Measurements from ENCODE around the gene FBXL19. TPM values are rescaled to one million over a fixed set of nuclear protein-coding genes. Genes with fewer than 3 reads are reported as not detected.
"Not testable (repeated sequence)": the region's sequence is repeated elsewhere in the genome, so short reads cannot be mapped to it uniquely, and the experiment has no call there.

FBXL19 gene
- total RNA-seq, 2 donors from 2014 or later, result 12.6 to 13.2 TPM

DNA sequence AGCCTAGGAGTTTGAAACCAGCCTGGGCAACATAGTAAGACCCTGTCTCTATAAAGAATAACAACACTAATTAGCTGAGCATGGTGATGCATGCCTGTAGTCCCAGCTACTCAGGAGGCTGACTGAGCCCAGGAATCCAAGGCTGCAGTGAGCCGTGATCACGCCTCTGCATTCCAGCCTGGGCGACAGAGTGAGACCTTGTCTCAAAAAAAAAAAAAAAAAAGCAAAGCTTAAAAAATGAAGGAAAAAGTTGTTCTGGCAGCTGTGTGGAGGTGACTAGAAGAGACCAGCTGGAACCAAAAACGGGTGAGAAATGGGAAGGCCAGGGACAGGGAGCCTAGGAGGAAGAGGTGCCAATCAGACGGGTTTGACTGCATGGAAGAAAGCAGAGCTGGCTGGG is 33.7 kb upstream of the FBXL19 start:
- DNase-seq (no peak), ATAC-seq (no peak)
- no peaks in the 10 kb centered on the region for H3K9me3 ChIP-seq (ENCODE audit: control insufficient read depth, low read length, poor library complexity, severe bottlenecking)
- peaks cover 9% of the 10 kb centered on the region for H3K36me3 Mint-ChIP-seq (ENCODE audit: low read depth)
- H3K27me3 Mint-ChIP-seq, result no peaks in the 10 kb centered on the region
- H3K27ac Mint-ChIP-seq, result peak overlapping the region; percentile 19
- peaks cover 23% of the 10 kb centered on the region for H3K4me1 Mint-ChIP-seq
- H3K4me3 Mint-ChIP-seq, result no peak overlapping the region

DNA sequence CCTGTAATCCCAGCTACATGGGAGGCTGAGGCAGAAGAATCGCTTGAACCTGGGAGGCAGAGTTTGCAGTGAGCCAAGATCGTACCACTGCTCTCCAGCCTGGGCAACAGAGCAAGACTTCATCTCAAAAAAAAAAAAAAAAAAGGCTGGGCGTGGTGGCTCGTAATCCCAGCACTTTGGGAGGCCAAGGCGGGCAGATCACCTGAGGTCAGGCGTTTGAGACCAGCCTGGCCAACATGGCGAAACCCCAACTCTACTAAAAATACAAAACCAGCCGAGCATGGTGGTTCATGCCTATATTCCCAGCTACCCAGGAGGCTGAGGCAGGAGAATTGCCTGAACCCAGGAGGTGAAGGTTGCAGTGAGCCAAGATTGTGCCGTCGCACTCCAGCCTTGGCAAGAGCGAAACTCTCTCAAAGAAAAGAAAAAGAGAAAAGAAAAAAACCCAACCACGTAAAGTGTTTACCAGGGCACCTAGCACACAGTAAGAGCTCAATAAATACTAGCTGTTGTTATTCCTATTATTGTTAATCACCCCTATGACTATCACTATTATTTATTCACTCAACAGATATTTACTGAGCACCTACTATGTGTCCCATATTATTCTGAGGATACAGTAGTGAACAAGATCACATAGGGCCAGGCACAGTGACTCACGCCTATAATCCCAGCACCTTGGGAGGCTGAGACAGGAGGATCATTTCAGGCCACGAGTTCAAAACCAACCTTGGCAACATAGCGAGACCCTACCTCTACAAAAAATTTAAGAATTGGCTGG is 32.1 kb upstream of the FBXL19 start:
- Mint-ChIP-seq H3K4me1 (peaks cover 23% of the 10 kb centered on the region), H3K27ac (peak overlapping the region; percentile 19), H3K4me3 (peak overlapping the region; percentile 45)
- not testable (repeated sequence) for H3K27me3 Mint-ChIP-seq; DNase-seq; ATAC-seq; H3K36me3 Mint-ChIP-seq (ENCODE audit: low read depth); H3K9me3 ChIP-seq (ENCODE audit: control insufficient read depth, low read length, poor library complexity, severe bottlenecking)

DNA sequence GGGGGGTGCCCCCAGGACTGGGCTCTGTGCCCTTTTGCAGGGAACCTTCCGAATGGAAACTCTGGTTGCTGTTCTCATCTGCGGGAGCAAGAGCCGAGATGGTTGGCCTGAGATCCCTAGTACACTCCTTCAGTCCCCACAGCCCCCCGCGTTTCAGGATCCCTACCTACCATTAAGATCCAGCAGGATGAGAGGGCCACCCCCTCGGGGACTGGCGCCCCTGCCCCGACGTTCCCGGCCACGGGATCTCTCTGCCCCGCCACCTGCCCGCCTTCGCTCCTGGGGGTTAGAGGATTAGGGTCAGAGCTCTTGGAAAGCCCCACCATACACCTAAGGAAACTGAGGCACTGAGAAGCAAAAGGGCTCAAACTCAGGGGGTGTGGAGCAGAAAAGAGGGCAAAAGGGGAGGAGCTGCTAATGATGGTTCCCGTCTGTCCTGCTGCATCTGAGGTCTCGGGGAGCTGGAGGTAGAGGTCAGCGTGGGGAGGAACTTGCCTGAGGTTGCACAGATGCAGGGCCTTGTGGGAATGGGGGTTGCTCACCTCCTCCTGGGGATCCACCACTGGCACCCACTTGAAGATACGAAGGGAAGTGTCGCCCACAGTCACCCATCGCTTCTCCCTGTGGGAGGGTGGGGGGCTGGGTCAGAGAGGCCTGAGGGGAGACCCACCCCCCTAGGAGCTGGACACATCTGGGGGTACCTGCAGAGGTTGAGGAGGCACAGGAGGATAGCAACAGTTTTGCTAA is 30.5 kb upstream of the FBXL19 start:
- peaks cover 27% of the 10 kb centered on the region for H3K4me1 Mint-ChIP-seq
- peaks cover 5% of the 10 kb centered on the region for H3K36me3 Mint-ChIP-seq (ENCODE audit: low read depth)
- H3K9me3 ChIP-seq (ENCODE audit: control insufficient read depth, low read length, poor library complexity, severe bottlenecking), result no peaks in the 10 kb centered on the region
- H3K27ac Mint-ChIP-seq, result peak overlapping the region; percentile 62
- H3K27me3 Mint-ChIP-seq, result no peaks in the 10 kb centered on the region
- no peak for ATAC-seq
- H3K4me3 Mint-ChIP-seq, result peak overlapping the region; percentile 96
- no peak for DNase-seq

DNA sequence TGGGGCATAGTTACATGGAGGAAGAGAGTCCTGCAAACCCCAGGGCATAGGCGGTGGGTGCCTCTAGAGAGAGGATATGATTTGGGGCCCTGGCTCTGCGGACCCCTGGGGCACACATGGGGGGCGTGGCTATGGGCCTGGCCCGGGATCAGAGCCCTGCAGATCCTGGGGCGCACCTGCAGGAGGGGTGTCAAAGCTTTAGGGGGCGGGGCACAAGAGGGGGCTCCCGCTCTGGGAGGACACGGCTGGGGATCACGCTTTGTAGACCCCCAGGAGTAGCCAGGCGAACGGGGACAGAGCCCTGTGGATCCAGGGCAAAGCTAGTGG is 30.0 kb upstream of the FBXL19 start:
- Mint-ChIP-seq H3K27me3 (no peaks in the 10 kb centered on the region), H3K36me3 (ENCODE audit: low read depth) (peaks cover 5% of the 10 kb centered on the region)
- ATAC-seq, result peak; percentile 10

GRCh38 chr16:30893744-30894539 is 29.4 kb upstream of the FBXL19 start, which contains the start of gene BCL7C:
Gene BCL7C, minus strand, starts transcription at chr16:30894077. Its CDS starts 133 bp downstream, at chr16:30893944.
- no peaks in the 10 kb centered on the region for H3K27me3 Mint-ChIP-seq
- H3K4me1 Mint-ChIP-seq, result peaks cover 22% of the 10 kb centered on the region
- peak; percentile 82 for ATAC-seq

More for the DNA sequence above, 30.0 kb upstream of the FBXL19 start:
- DNase-seq, result peak in 2 of 3 donors; percentile 24 to 31
- Mint-ChIP-seq H3K4me3 (peak overlapping the region; percentile 96), H3K27ac (peak overlapping the region; percentile 62), H3K4me1 (peaks cover 27% of the 10 kb centered on the region)
- no peaks in the 10 kb centered on the region for H3K9me3 ChIP-seq (ENCODE audit: control insufficient read depth, low read length, poor library complexity, severe bottlenecking)

GRCh38 chr16:30894540-30895368 is 28.6 kb upstream of the FBXL19 start:
- DNase-seq, result no peak

More at GRCh38 chr16:30893744-30894539, 29.4 kb upstream of the FBXL19 start, which contains the start of gene BCL7C:
- DNase-seq, result peak; percentile 53 to 82 (median 77)
- H3K9me3 ChIP-seq (ENCODE audit: control insufficient read depth, low read length, poor library complexity, severe bottlenecking), result no peaks in the 10 kb centered on the region
- H3K4me3 Mint-ChIP-seq, result peak within 1 kb of the TSS; percentile 96
- peak within 1 kb of the TSS; percentile 62 for H3K27ac Mint-ChIP-seq
- peaks cover 3% of the 10 kb centered on the region for H3K36me3 Mint-ChIP-seq (ENCODE audit: low read depth)

DNA sequence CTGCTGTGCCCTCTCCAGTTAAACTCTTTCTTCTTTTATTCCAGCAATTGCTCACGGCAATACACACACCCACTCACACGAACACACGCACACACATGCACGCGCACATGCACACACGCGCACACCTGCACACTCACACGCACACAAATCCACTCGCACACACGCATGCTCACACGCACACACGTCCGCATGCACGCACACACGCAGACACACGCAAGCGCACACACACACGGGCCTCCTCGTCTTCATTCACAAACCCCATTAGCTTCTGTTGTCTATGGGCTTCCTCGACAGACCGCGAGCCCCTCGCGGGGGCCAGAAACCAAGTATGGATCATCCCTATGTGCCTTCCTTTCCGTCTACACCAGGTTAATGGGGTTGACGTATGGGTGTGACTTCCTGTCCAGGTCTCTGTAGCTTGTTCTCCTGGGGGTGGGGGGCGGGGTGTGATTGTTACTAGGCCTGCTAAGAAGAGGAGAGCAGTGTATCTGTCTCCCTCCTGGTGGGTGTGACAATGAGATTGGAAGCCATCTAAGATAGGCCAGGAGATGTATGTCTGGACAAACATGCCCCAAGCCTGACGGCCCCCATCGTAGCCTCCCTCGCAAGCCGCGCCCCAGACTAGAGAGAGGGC is 27.6 kb upstream of the FBXL19 start:
- DNase-seq (no peak), ATAC-seq (no peak)
- H3K27ac Mint-ChIP-seq, result peak overlapping the region; percentile 56
- H3K4me1 Mint-ChIP-seq, result peaks cover 22% of the 10 kb centered on the region
- H3K4me3 Mint-ChIP-seq, result peak overlapping the region; percentile 28
- no peaks in the 10 kb centered on the region for H3K36me3 Mint-ChIP-seq (ENCODE audit: low read depth)
- no peaks in the 10 kb centered on the region for H3K27me3 Mint-ChIP-seq
- no peaks in the 10 kb centered on the region for H3K9me3 ChIP-seq (ENCODE audit: control insufficient read depth, low read length, poor library complexity, severe bottlenecking)

More at GRCh38 chr16:30894540-30895368, 28.6 kb upstream of the FBXL19 start:
- no peak for ATAC-seq
- H3K4me1 Mint-ChIP-seq, result peaks cover 22% of the 10 kb centered on the region
- H3K36me3 Mint-ChIP-seq (ENCODE audit: low read depth), result peaks cover 1% of the 10 kb centered on the region
- no peaks in the 10 kb centered on the region for H3K27me3 Mint-ChIP-seq
- peak overlapping the region; percentile 74 for H3K4me3 Mint-ChIP-seq
- H3K9me3 ChIP-seq (ENCODE audit: control insufficient read depth, low read length, poor library complexity, severe bottlenecking), result no peaks in the 10 kb centered on the region
- H3K27ac Mint-ChIP-seq, result peak overlapping the region; percentile 56

DNA sequence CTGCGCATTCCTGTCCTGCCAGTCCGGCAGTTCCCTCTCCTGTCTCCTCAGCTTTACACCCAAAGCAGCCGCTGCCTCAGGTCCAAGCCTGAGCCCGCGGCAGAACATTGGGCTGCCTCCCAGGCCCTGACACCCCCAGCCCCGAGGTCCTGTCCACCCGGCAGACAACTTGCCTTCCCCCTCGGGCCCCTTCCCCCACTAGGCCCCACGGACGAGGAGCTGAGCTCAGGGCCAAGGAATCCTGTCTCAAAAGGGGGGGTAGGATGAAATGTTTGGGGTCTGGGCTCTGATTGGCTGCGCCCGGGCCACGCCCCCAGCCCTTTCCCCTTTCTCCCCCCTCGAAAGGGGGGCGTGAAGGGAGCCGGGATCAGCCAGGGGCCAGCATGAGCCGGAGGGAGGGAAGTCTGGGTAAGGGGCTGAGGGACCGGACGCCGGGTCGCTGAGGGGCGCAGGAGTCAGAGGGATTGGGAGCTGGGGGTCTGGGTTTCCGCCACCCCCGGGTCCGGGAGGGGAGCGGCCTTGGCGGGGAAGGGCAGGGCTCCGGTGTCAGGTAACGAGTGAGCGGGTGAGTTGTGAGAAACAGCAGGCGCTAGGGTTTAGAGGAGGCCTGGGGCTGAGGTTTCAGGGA is 27.0 kb upstream of the FBXL19 start, which contains the start of gene CTF1:
Gene CTF1, plus strand, starts transcription at position 354 of the 628 bp plus-strand sequence. Its CDS starts 30 bp downstream, at position 384.
- Mint-ChIP-seq H3K36me3 (ENCODE audit: low read depth) (no peaks in the 10 kb centered on the region), H3K4me3 (peak within 1 kb of the TSS; percentile 63), H3K4me1 (peaks cover 25% of the 10 kb centered on the region), H3K27ac (peak within 1 kb of the TSS; percentile 67), H3K27me3 (no peaks in the 10 kb centered on the region)
- H3K9me3 ChIP-seq (ENCODE audit: control insufficient read depth, low read length, poor library complexity, severe bottlenecking), result no peaks in the 10 kb centered on the region
- ATAC-seq, result no peak
- no peak for DNase-seq

DNA sequence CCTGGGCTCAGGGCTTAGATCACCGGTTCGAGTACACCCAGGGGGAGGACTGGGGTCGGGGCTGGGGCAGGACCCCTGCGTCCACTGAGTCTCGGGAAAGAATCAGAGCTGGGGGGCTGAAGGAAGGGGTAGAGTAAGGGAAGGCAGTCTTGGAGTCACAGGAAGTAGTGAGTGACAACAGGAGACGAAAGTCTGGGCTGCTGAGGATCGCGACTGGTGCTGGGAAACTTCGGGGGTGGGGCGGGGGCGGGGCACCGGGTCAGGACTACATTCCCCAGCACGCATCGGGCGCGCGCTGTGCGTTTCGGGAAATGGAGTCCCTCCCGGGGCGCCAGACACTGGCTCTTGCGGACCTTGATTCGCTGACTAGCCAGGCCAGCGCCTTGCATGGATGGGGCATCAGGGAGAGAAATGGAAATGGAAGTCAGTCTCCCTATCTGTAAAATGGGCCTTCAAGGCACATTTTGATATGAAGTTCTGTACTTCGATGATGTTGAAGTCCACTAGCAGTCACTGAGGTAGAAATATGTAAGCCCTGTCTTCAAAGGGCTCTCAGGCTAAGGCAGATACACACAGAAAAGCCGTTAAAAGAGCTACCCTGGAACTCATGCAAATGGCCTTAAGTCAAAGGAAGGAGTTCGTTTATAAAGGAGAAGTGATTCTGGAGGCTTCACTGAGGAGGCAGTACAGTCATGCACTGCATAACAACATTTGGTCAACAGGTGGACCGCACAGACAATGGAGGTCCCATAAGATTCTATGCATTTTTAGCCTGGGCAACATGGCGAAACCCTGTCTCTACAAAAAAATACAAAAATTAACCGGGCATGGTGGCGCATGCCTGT is 26.3 kb upstream of the FBXL19 start:
- Mint-ChIP-seq H3K27me3 (no peaks in the 10 kb centered on the region), H3K27ac (peak overlapping the region; percentile 67), H3K4me3 (peak overlapping the region; percentile 63), H3K4me1 (peaks cover 25% of the 10 kb centered on the region), H3K36me3 (ENCODE audit: low read depth) (no peaks in the 10 kb centered on the region)
- DNase-seq (peak; percentile 64 to 74 (median 71)), ATAC-seq (peak; percentile 76)
- H3K9me3 ChIP-seq (ENCODE audit: control insufficient read depth, low read length, poor library complexity, severe bottlenecking), result no peaks in the 10 kb centered on the region

- H3K27ac Mint-ChIP-seq, result peak overlapping the region; percentile 63
- H3K36me3 Mint-ChIP-seq (ENCODE audit: low read depth), result no peaks in the 10 kb centered on the region
- no peaks in the 10 kb centered on the region for H3K27me3 Mint-ChIP-seq
- no peaks in the 10 kb centered on the region for H3K9me3 ChIP-seq (ENCODE audit: control insufficient read depth, low read length, poor library complexity, severe bottlenecking)
- ATAC-seq, result no peak
- no peak overlapping the region for H3K4me3 Mint-ChIP-seq
- peaks cover 27% of the 10 kb centered on the region for H3K4me1 Mint-ChIP-seq
- DNase-seq, result no peak
These were observed 23.6 kb upstream of the FBXL19 start for GRCh38 chr16:30899794-30900193.

- Mint-ChIP-seq H3K27ac (peak overlapping the region; percentile 63), H3K4me1 (peaks cover 26% of the 10 kb centered on the region), H3K27me3 (no peaks in the 10 kb centered on the region), H3K4me3 (no peak overlapping the region), H3K36me3 (ENCODE audit: low read depth) (no peaks in the 10 kb centered on the region)
- ATAC-seq (no peak), DNase-seq (no peak)
- no peaks in the 10 kb centered on the region for H3K9me3 ChIP-seq (ENCODE audit: control insufficient read depth, low read length, poor library complexity, severe bottlenecking)
These were observed 22.8 kb upstream of the FBXL19 start for GRCh38 chr16:30900588-30900987.

Measured in T-helper 17 cell (primary cell).